ENCODE results near the gene FKBP3.

Gene FKBP3

DNA sequence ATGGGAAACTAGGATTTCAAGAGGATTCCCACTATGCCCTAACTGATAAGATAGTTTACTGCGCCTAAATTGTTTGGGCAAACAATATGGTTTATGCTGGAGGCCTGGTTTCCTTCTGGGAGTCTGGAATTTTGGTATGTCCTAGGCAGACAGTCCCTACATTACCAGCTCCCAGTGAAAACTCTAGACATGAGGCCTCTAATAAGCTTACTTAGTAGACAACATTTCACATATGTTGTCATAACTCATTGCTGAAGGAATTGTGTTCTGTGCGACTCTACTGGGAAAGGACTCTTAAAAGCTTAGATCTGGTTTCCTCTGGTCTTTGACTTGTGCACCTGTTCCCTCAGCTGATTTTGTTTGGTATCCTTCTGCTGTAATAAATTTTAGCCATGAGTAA is 68.3 kb downstream of the FKBP3 start:
- DNase-seq (ENCODE audit: low read depth in 2 of 3, low spot score in 2 of 3): no peak
